Cardiac septum (tissue), 1 donor: Measurements from ENCODE around the gene ITIH1. TPM values are rescaled to one million over a fixed set of nuclear protein-coding genes. Genes with fewer than 3 reads are reported as not detected.
"Not testable (repeated sequence)": the region's sequence is repeated elsewhere in the genome, so short reads cannot be mapped to it uniquely, and the experiment has no call there.

Source experiments
- DNase-seq: peaks from one replicate; pipeline ENCODE4 v3.0.0-alpha.2; 2020; ENCODE audit warnings: low spot score
- intact Hi-C: fragments of 100-400 bp; cut with DNase I; formaldehyde crosslinking; loops from one replicate; pipeline ENCODE4 v1.14.0; 2022
- long read RNA-seq: library from polyadenylated mRNA; unstranded; transcript quantifications from one replicate; pipeline ENCODE4 v2.0.0, GENCODE V29; 2021
- total RNA-seq: library from RNA; stranded (reverse); fragmentation: NEBNext Ultra II Directional; extraction: Animal tissue kit (Norgen Biotek cat#: 25700); gene quantifications from one replicate; pipeline ENCODE4 v1.2.1, GENCODE V29; 2021
- donor health status: DM: no; HTN: no; CAD: no.

The ITIH1 gene
- total RNA-seq, result 0.35 TPM
- long read RNA-seq, result 0 reads

- intact Hi-C loops, result no loop called here
- DNase-seq, result peak; percentile 50
These were observed at the start of gene ITIH1 for GRCh38 chr3:52777127-52777958. ITIH1 (plus strand) TSS chr3:52777599; CDS start chr3:52777616, 17 bp downstream.

- intact Hi-C loops, DNase-seq: not testable (repeated sequence)
These were observed 48.6 kb upstream of the ITIH1 start for GRCh38 chr3:52728753-52729152.

GRCh38 chr3:52730681-52731080 lies 46.7 kb upstream of the ITIH1 start:
- intact Hi-C loops, result no loop called here
- DNase-seq, result no peak

GRCh38 chr3:52731590-52731989 lies 45.8 kb upstream of the ITIH1 start:
- intact Hi-C loops, result no loop called here
- DNase-seq, result no peak

- intact Hi-C loops, result no loop called here
- DNase-seq, result no peak
These were observed 44.0 kb upstream of the ITIH1 start for GRCh38 chr3:52733256-52733891.

GRCh38 chr3:52739730-52740129 lies 37.7 kb upstream of the ITIH1 start:
- no peak for DNase-seq
- intact Hi-C loops, result loop anchor here (10.0 kb wide), 1 partner anchor 195 kb away; no protein-coding TSS in a partner anchor

GRCh38 chr3:52742418-52743041 lies 34.9 kb upstream of the ITIH1 start:
- intact Hi-C loops, result loop anchor here (2.0 to 10.0 kb wide), 2 partner anchors 192 to 330 kb away; no protein-coding TSS in a partner anchor
- no peak for DNase-seq

GRCh38 chr3:52743152-52743551 lies 34.2 kb upstream of the ITIH1 start:
- intact Hi-C loops, result loop anchor here (2.0 to 10.0 kb wide), 2 partner anchors 192 to 330 kb away; no protein-coding TSS in a partner anchor
- no peak for DNase-seq

GRCh38 chr3:52743721-52744120 lies 33.7 kb upstream of the ITIH1 start:
- intact Hi-C loops, result loop anchor here (2.0 to 10.0 kb wide), 2 partner anchors 191 to 329 kb away; no protein-coding TSS in a partner anchor

GRCh38 chr3:52752045-52752660 lies 25.2 kb upstream of the ITIH1 start:
- intact Hi-C loops, result no loop called here
- no peak for DNase-seq

More at GRCh38 chr3:52743721-52744120, 33.7 kb upstream of the ITIH1 start:
- DNase-seq, result no peak

- intact Hi-C loops, result no loop called here
- DNase-seq, result no peak
These were observed 23.0 kb upstream of the ITIH1 start for GRCh38 chr3:52754373-52754772.

GRCh38 chr3:52756141-52756540 lies 21.3 kb upstream of the ITIH1 start:
- intact Hi-C loops, result no loop called here

GRCh38 chr3:52763466-52763865 lies 13.9 kb upstream of the ITIH1 start:
- intact Hi-C loops, result no loop called here
- peak; percentile 5 for DNase-seq

More at GRCh38 chr3:52756141-52756540, 21.3 kb upstream of the ITIH1 start:
- DNase-seq, result no peak

GRCh38 chr3:52769786-52770455 lies 7.5 kb upstream of the ITIH1 start:
- DNase-seq, result peak; percentile 6
- intact Hi-C loops, result loop anchor here (5.0 kb wide), 1 partner anchor 122 kb away; no protein-coding TSS in a partner anchor

- intact Hi-C loops, result loop anchor here (5.0 kb wide), 1 partner anchor 122 kb away; no protein-coding TSS in a partner anchor
- DNase-seq, result peak; percentile 96
These were observed 6.7 kb upstream of the ITIH1 start, which contains the start of gene NEK4 for GRCh38 chr3:52770496-52771333. NEK4 (minus strand) TSS chr3:52770940; CDS start chr3:52770746, 194 bp downstream.

GRCh38 chr3:52771334-52771681 lies 6.1 kb upstream of the ITIH1 start:
- intact Hi-C loops, result loop anchor here (5.0 kb wide), 1 partner anchor 121 kb away; no protein-coding TSS in a partner anchor
- DNase-seq, result no peak

- peak; percentile 44 for DNase-seq
- intact Hi-C loops, result loop anchor here (5.0 kb wide), 1 partner anchor 121 kb away; no protein-coding TSS in a partner anchor
These were observed 5.7 kb upstream of the ITIH1 start for GRCh38 chr3:52771702-52772101.
